VCaP (cell line): ENCODE data around the gene GPR137B.

Experiments
- H3K27ac ChIP-seq: fragments of 450-650 bp; 2 replicates; pipeline ENCODE4 v1.5.1; 2017
- CTCF ChIP-seq: fragments of 450-650 bp; conservative IDR thresholded peaks from 2 replicates; pipeline ENCODE4 v1.5.1; 2017; ENCODE audit warnings: mild to moderate bottlenecking, moderate library complexity

Gene GPR137B

GRCh38 chr1:236132420-236133046 lies 9.8 kb upstream of the GPR137B start:
- TF ChIP-seq CTCF, result no peak

GRCh38 chr1:236133339-236133738 lies 9.0 kb upstream of the GPR137B start:
- H3K27ac ChIP-seq, result no peak overlapping the region
- TF ChIP-seq CTCF, result no peak

More at GRCh38 chr1:236132420-236133046, 9.8 kb upstream of the GPR137B start:
- no peak overlapping the region for H3K27ac ChIP-seq

- H3K27ac ChIP-seq, result no peak overlapping the region
- no peak for TF ChIP-seq CTCF
Measured at GRCh38 chr1:236133802-236134201, 8.5 kb upstream of the GPR137B start.

DNA sequence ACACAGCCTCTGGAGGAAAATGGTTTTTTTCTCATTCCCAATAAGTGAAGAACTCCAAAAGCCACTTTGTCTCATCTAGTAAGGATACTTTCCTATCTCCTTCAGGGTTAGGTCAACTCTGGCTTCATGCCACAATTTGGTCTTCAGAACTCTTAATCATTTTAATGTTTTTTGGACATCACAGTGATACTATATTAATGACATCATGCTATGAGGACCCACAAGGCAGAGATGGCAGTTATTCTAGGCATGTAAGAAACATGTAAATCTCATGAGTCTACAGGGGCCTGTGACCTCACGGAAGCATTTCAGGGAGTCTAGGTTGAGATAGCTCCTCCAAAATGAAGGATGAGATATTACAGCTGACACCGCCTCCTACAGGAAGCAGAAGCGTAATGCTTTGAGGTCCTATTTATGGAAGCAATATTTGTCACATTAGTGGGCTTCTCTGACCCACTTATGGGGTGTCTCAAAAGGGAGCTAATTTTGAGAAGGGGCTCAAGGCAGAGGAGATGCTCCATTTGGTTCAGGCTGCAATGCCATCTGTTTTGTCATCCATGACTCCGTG lies 5.0 kb upstream of the GPR137B start:
- H3K27ac ChIP-seq, result no peak overlapping the region
- no peak for TF ChIP-seq CTCF

GRCh38 chr1:236139495-236139894 lies 2.8 kb upstream of the GPR137B start:
- no peak overlapping the region for H3K27ac ChIP-seq
- TF ChIP-seq CTCF, result no peak

DNA sequence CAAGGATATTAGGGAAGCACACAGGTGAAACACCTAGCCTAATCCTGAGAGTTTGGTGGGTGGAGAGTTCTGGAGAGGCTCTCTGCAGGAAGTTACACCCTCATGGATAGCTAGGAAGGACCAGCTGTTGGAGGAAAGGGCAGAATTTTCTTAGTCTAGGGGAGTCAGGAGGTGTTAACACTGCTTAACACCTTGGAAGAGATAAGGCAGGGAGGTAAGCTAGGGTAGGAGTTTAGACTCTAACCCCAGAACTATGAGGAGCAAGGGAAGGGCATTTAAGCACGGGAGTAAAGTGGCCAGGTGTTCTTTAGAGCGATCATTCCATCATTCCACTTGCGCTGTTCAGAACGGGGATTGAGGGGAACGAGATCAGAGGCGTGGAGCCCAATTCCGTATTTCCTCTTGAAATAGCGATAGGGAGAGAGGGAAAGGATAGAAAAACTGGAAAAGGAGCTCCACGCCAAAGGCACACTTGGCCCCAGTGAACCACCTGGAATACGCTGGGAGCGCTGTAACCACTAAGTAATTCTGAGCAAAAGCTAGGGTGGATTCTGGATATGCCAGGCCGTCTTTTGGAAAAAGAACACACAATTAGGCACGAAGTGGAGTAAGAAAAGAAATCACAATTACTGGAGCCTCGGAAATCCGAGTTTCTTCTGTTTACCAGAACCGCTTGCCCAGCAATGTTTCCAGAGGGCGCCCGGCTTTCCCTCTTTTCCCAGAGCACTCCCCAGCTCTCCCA lies 1.5 kb upstream of the GPR137B start:
- H3K27ac ChIP-seq, result peak overlapping the region; percentile 85
- 0 out of 2 replicates have a peak, but pooled peaks have one; percentile 25 for TF ChIP-seq CTCF

DNA sequence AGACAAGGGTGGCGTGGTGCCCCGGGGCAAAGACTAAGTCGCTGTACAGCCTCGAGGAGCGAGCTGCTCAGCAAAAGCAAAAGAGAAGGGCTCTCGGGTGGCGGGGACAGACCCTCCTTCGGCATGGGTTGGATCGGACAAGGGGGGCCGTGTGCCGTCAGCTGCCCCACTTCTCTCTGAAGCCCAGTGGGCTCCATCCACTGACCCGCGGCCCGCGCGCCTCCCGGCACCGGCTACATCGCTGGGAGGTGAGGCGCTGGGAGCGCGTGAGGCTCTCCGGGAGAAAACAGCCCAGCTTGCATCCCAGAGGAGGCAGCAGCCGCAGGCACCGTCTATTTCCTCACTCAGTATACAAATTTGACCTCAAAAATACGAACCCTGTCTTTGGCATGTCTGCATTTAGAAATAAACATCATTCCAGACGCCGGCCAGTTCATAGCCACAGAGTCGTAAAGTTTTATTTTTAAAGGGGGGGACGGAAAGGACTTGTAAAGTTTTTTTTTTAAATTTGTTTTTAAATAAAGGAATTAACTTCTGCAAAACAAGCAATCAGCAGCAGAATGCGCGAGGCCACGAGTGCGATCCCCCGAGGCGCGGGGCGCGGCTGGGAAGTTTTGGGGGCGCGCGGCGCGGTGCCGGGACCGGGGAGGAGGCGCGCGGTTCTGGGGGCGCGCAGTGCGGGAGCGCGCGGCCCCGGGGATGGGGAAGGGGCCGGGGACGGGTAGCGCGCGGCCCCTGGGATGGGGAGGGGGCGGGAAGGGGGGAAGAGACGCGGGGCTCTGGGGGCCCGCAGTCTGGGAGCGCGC lies 689 bp upstream of the GPR137B start:
- TF ChIP-seq CTCF, result no peak
- peak overlapping the region; percentile 85 for H3K27ac ChIP-seq
